GM23338 (cell line): ENCODE results near the gene MYH13. TPM values are rescaled to one million over a fixed set of nuclear protein-coding genes. Genes with fewer than 3 reads are reported as not detected.

ENCODE experiments used
- ATAC-seq: fragments of 200-7000 bp; cut with Tn5 transposase; 3 replicates; pipeline ENCODE4 v1.9.1; 2020
- DNase-seq: peaks from one replicate; pipeline ENCODE4 v3.0.0-alpha.2; 2015; ENCODE audit warnings: low spot score
- H2AFZ ChIP-seq: fragments of 200-600 bp; sonication (generic); 2 replicates; pipeline ENCODE4 v1.8.0; 2016; ENCODE audit warnings: antibody characterized with exemption, mild to moderate bottlenecking, moderate library complexity
- H3F3A ChIP-seq: fragments of 200-600 bp; sonication (generic); replicated peaks from 2 replicates; pipeline ENCODE4 v1.8.0; 2017; ENCODE audit warnings: antibody characterized with exemption, mixed run types, low read depth
- H3K27ac ChIP-seq: fragments of 200-600 bp; sonication (generic); 2 replicates; pipeline ENCODE4 v1.6.1; 2016; ENCODE audit warnings: low read depth
- H3K27me3 ChIP-seq: fragments of 200-600 bp; sonication (generic); 2 replicates; pipeline ENCODE4 v1.8.0; 2016; ENCODE audit warnings: mild to moderate bottlenecking, mixed run types, moderate library complexity; ENCODE audit not compliant: insufficient read depth
- H3K36me3 ChIP-seq: fragments of 200-600 bp; sonication (generic); 2 replicates; pipeline ENCODE4 v1.8.0; 2016; ENCODE audit warnings: mild to moderate bottlenecking; ENCODE audit not compliant: insufficient read depth
- H3K4me1 ChIP-seq: fragments of 200-600 bp; sonication (generic); 2 replicates; pipeline ENCODE4 v1.8.0; 2016; ENCODE audit warnings: mild to moderate bottlenecking, moderate library complexity; ENCODE audit not compliant: insufficient read depth
- H3K4me2 ChIP-seq: fragments of 200-600 bp; sonication (generic); 2 replicates; pipeline ENCODE4 v1.7.1; 2017; ENCODE audit warnings: mixed run types
- H3K4me3 ChIP-seq: fragments of 200-600 bp; sonication (generic); 2 replicates; pipeline ENCODE4 v1.6.1; 2016; ENCODE audit warnings: mixed run types
- H3K79me2 ChIP-seq: fragments of 200-600 bp; sonication (generic); replicated peaks from 2 replicates; pipeline ENCODE4 v1.8.0; 2017; ENCODE audit warnings: mild to moderate bottlenecking; ENCODE audit not compliant: insufficient read depth
- H3K9me2 ChIP-seq: fragments of 200-600 bp; sonication (generic); 2 replicates; pipeline ENCODE4 v1.8.0; 2017; ENCODE audit not compliant: insufficient read depth
- H4K20me1 ChIP-seq: fragments of 200-600 bp; sonication (generic); replicated peaks from 2 replicates; pipeline ENCODE4 v1.8.0; 2017; ENCODE audit warnings: mild to moderate bottlenecking; ENCODE audit not compliant: insufficient read depth
- H3K27ac Mint-ChIP-seq: 2 replicates; pipeline ENCODE4 v1.8.0; 2020; ENCODE audit warnings: inconsistent platforms, mild to moderate bottlenecking, moderate library complexity, mixed read lengths
- H3K27me3 Mint-ChIP-seq: 3 replicates; pipeline ENCODE4 v1.8.0; 2022; ENCODE audit warnings: low read depth, mild to moderate bottlenecking, moderate library complexity, mixed read lengths, inconsistent platforms; ENCODE audit not compliant: insufficient read depth, poor library complexity
- H3K36me3 Mint-ChIP-seq: 3 replicates; pipeline ENCODE4 v1.8.0; 2021; ENCODE audit warnings: low read depth, mild to moderate bottlenecking, inconsistent platforms, moderate library complexity, mixed read lengths
- H3K4me1 Mint-ChIP-seq: 3 replicates; pipeline ENCODE4 v1.8.0; 2020; ENCODE audit warnings: mild to moderate bottlenecking, inconsistent platforms, mixed read lengths
- H3K4me3 Mint-ChIP-seq: 3 replicates; pipeline ENCODE4 v1.8.0; 2021; ENCODE audit warnings: moderate library complexity, mild to moderate bottlenecking, inconsistent platforms, mixed read lengths
- H3K9me3 Mint-ChIP-seq: 3 replicates; pipeline ENCODE4 v1.8.0; 2020; ENCODE audit warnings: moderate library complexity, mild to moderate bottlenecking, inconsistent platforms, mixed read lengths
- CREB1 ChIP-seq: fragments of 250-450 bp; sonication (Bioruptor Pico); IDR thresholded peaks from 2 replicates; pipeline ENCODE4 v1.5.0; 2020; ENCODE audit warnings: low read depth, mild to moderate bottlenecking, moderate library complexity
- CTCF ChIP-seq, 2 experiments: fragments of 200-600 bp in 1 of 2; sonication (generic) in 1 of 2; conservative IDR thresholded peaks; 2 replicates each; pipeline versions ENCODE4 v1.5.1 to v1.6.1; 2016 to 2017; ENCODE audit warnings: antibody characterized with exemption in 2 of 2, low read depth in 2 of 2, mild to moderate bottlenecking in 2 of 2, moderate library complexity in 1 of 2
- EZH2 ChIP-seq: fragments of 200-600 bp; sonication (generic); IDR thresholded peaks from one replicate; pipeline ENCODE4 v1.8.0; 2017; ENCODE audit warnings: antibody characterized with exemption, mild to moderate bottlenecking, low read depth; ENCODE audit not compliant: unreplicated experiment
- EZH2phosphoT487 ChIP-seq: fragments of 200-600 bp; sonication (generic); IDR thresholded peaks from one replicate; pipeline ENCODE4 v1.8.1; 2018; ENCODE audit warnings: antibody characterized with exemption; ENCODE audit not compliant: unreplicated experiment
- POLR2AphosphoS5 ChIP-seq: IDR thresholded peaks from 2 replicates; pipeline ENCODE4 v1.6.1; 2016; ENCODE audit warnings: antibody characterized with exemption, low read depth
- REST ChIP-seq: IDR thresholded peaks from one replicate; pipeline ENCODE4 v1.6.1; 2018; ENCODE audit warnings: antibody characterized with exemption; ENCODE audit not compliant: unreplicated experiment
- ZNF331 ChIP-seq: fragments of 250-450 bp; sonication (Bioruptor Pico); IDR thresholded peaks from 2 replicates; pipeline ENCODE4 v1.5.0; 2020; ENCODE audit warnings: low read depth, mild to moderate bottlenecking, moderate library complexity
- ZNF462 ChIP-seq: fragments of 250-450 bp; sonication (Bioruptor Pico); IDR thresholded peaks from 2 replicates; pipeline ENCODE4 v1.5.0; 2020; ENCODE audit warnings: mild to moderate bottlenecking, moderate library complexity
- polyA plus RNA-seq: library from polyadenylated mRNA; unstranded; fragments of >200 nt; fragmentation: Nextera tagmentation; extraction: Ambion mirVana; gene quantifications from 2 replicates; pipeline ENCODE4 v1.2.1, GENCODE V29; 2016
- total RNA-seq: library from RNA; depleted of rRNA; stranded (reverse); fragments of >200 nt; shearing (Covaris generic); gene quantifications from 2 replicates; pipeline ENCODE4 v1.2.3, GENCODE V29; 2014

The MYH13 gene
- total and polyA plus RNA-seq, 2 experiments from 2014 or later: not detected

GRCh38 chr17:10339051-10339450 is 33.8 kb downstream of the MYH13 start:
- ATAC-seq (no peak), DNase-seq (no peak)
- Histone ChIP-seq H3K4me2 (no peak overlapping the region), H3K27ac (no peak overlapping the region), H4K20me1 (no peaks in the 10 kb centered on the region), H3K36me3 (no peaks in the 10 kb centered on the region), H3K4me3 (no peak overlapping the region), H3K27me3 (no peaks in the 10 kb centered on the region), H3K4me1 (peaks cover 11% of the 10 kb centered on the region; the same call in 1 of the 2 replicates), H3K79me2 (no peaks in the 10 kb centered on the region), H3K9me2 (no peaks in the 10 kb centered on the region; the same call in 1 of the 2 replicates), H2AFZ (no peak overlapping the region), H3F3A (no peaks in the 10 kb centered on the region)
- Mint-ChIP-seq H3K36me3 (no peaks in the 10 kb centered on the region), H3K27me3 (peaks cover 5% of the 10 kb centered on the region), H3K4me3 (no peak overlapping the region), H3K9me3 (no peaks in the 10 kb centered on the region), H3K4me1 (peaks cover 12% of the 10 kb centered on the region), H3K27ac (no peak overlapping the region)
- TF ChIP-seq ZNF462 (no peak), EZH2phosphoT487 (no peak), CTCF (conservative IDR thresholded peaks at IDR 0.05; ENCODE audit: low read depth in 2 of 2) (no peak), REST (no peak), EZH2 (no peak), CREB1 (CRISPR knock-in tag) (no peak), POLR2AphosphoS5 (no peak), ZNF331 (CRISPR knock-in tag) (no peak)
